DND-41 (cell line): ENCODE results near the gene LIMS2.

ENCODE experiments used
- ATAC-seq: fragments of 200-7000 bp; cut with Tn5 transposase; 3 replicates; pipeline ENCODE4 v1.9.1; 2021; ENCODE audit warnings: low read depth; ENCODE audit not compliant: insufficient read depth
- DNase-seq: peaks from one replicate; pipeline ENCODE4 v3.0.0-alpha.2; 2020
- H2AFZ ChIP-seq: 2 replicates; pipeline ENCODE4 v1.6.0; 2012; ENCODE audit warnings: low read depth, low read length
- H3K27ac ChIP-seq: 2 replicates; pipeline ENCODE4 v1.5.1; 2012; ENCODE audit warnings: low read length, inconsistent platforms
- H3K27me3 ChIP-seq: fragments of 200-600 bp; sonication (generic); 2 replicates; pipeline ENCODE4 v1.6.0; 2012; ENCODE audit warnings: low read length, mild to moderate bottlenecking, inconsistent platforms; ENCODE audit not compliant: insufficient read depth, poor library complexity
- H3K36me3 ChIP-seq: 2 replicates; pipeline ENCODE4 v1.5.1; 2012; ENCODE audit warnings: low read length, inconsistent platforms; ENCODE audit not compliant: insufficient read depth
- H3K4me1 ChIP-seq: 2 replicates; pipeline ENCODE4 v1.5.1; 2012; ENCODE audit warnings: mild to moderate bottlenecking, low read length; ENCODE audit not compliant: insufficient read depth
- H3K4me2 ChIP-seq: 2 replicates; pipeline ENCODE4 v1.6.0; 2012; ENCODE audit warnings: mild to moderate bottlenecking, moderate library complexity, low read length, inconsistent platforms; ENCODE audit not compliant: insufficient read depth
- H3K4me3 ChIP-seq, 2 experiments: fragments of 200-600 bp in 1 of 2; shearing (Covaris generic) in 1 of 2; 2 replicates each; pipeline ENCODE4 v1.5.1; 2012 to 2016; ENCODE audit warnings: inconsistent platforms in 2 of 2, low read length in 2 of 2, mild to moderate bottlenecking in 2 of 2, low read depth in 1 of 2, moderate library complexity in 1 of 2
- H3K79me2 ChIP-seq: 2 replicates; pipeline ENCODE4 v1.6.0; 2012; ENCODE audit warnings: low read length, inconsistent platforms; ENCODE audit not compliant: insufficient read depth
- H3K9ac ChIP-seq: 2 replicates; pipeline ENCODE4 v1.6.0; 2012; ENCODE audit warnings: low read depth, mild to moderate bottlenecking, inconsistent platforms, low read length, moderate library complexity
- H3K9me3 ChIP-seq: 2 replicates; pipeline ENCODE4 v1.5.1; 2012; ENCODE audit warnings: low read length, moderate library complexity, mild to moderate bottlenecking, inconsistent platforms; ENCODE audit not compliant: insufficient read depth, severe bottlenecking
- H4K20me1 ChIP-seq: 2 replicates; pipeline ENCODE4 v1.6.0; 2012; ENCODE audit warnings: low read length; ENCODE audit not compliant: insufficient read depth
- CTCF ChIP-seq: IDR thresholded peaks from 2 replicates; pipeline ENCODE4 v1.5.1; 2012; ENCODE audit warnings: borderline replicate concordance, low read length, moderate library complexity, mild to moderate bottlenecking; ENCODE audit not compliant: poor library complexity, severe bottlenecking; ENCODE audit errors: extremely low read depth
- EZH2 ChIP-seq: IDR thresholded peaks from 3 replicates; pipeline ENCODE4 v1.6.1; 2012; ENCODE audit warnings: borderline replicate concordance, low read depth, mild to moderate bottlenecking, moderate library complexity, low read length, inconsistent platforms; ENCODE audit not compliant: severe bottlenecking

LIMS2 gene

GRCh38 chr2:127678531-127678930, 3.2 kb upstream of the LIMS2 start:
- no peak for DNase-seq
- no peak overlapping the region for H3K4me2 ChIP-seq
- H3K4me1 ChIP-seq: no peaks in the 10 kb centered on the region

GRCh38 chr2:127676906-127677305, 1.6 kb upstream of the LIMS2 start:
- Histone ChIP-seq H3K27ac (no peak overlapping the region), H4K20me1 (no peaks in the 10 kb centered on the region), H2AFZ (no peak overlapping the region), H3K27me3 (peaks cover 4% of the 10 kb centered on the region), H3K4me1 (no peaks in the 10 kb centered on the region), H3K36me3 (no peaks in the 10 kb centered on the region), H3K79me2 (no peaks in the 10 kb centered on the region), H3K4me2 (no peak overlapping the region), H3K9me3 (no peaks in the 10 kb centered on the region), H3K4me3 (no peak overlapping the region), H3K9ac (no peak overlapping the region)
- TF ChIP-seq CTCF (no peak), EZH2 (no peak)
- no peak for ATAC-seq
- no peak for DNase-seq

More at GRCh38 chr2:127678531-127678930, 3.2 kb upstream of the LIMS2 start:
- Histone ChIP-seq H4K20me1 (no peaks in the 10 kb centered on the region), H3K9ac (no peak overlapping the region), H3K9me3 (no peaks in the 10 kb centered on the region), H3K36me3 (no peaks in the 10 kb centered on the region), H3K4me3 (no peak overlapping the region), H3K79me2 (no peaks in the 10 kb centered on the region), H2AFZ (no peak overlapping the region), H3K27me3 (peaks cover 4% of the 10 kb centered on the region), H3K27ac (no peak overlapping the region)
- ATAC-seq: no peak
- TF ChIP-seq CTCF (no peak), EZH2 (no peak)

GRCh38 chr2:127674241-127675209, 805 bp downstream of the LIMS2 start:
- H3K4me1 ChIP-seq: no peaks in the 10 kb centered on the region

More at GRCh38 chr2:127674241-127675209, 805 bp downstream of the LIMS2 start:
- no peaks in the 10 kb centered on the region for H4K20me1 ChIP-seq
- no peak overlapping the region for H3K4me3 ChIP-seq
- DNase-seq: no peak
- ATAC-seq: peak; percentile 69
- H3K27me3 ChIP-seq: peaks cover 4% of the 10 kb centered on the region
- no peaks in the 10 kb centered on the region for H3K36me3 ChIP-seq
- no peak overlapping the region for H2AFZ ChIP-seq
- no peaks in the 10 kb centered on the region for H3K79me2 ChIP-seq
- TF ChIP-seq CTCF (no peak), EZH2 (no peak)
- no peak overlapping the region for H3K27ac ChIP-seq
- no peak overlapping the region for H3K9ac ChIP-seq
- H3K9me3 ChIP-seq: no peaks in the 10 kb centered on the region
- no peak overlapping the region for H3K4me2 ChIP-seq
